GM12878 (cell line): ENCODE data around the gene PSME3. TPM values are rescaled to one million over a fixed set of nuclear protein-coding genes. Genes with fewer than 3 reads are reported as not detected.
A peak's percentile ranks its signal among the peaks of the same experiment; 100 is the strongest.

Source experiments
- CHD2 ChIP-seq: IDR thresholded peaks from 2 replicates; pipeline ENCODE4 v1.6.1; 2011; ENCODE audit warnings: low read depth, low read length, improper control_type of control experiment, borderline replicate concordance
- EP300 ChIP-seq, 2 experiments: fragments of 150-350 bp in 1 of 2; IDR thresholded peaks; 2 replicates each; pipeline ENCODE4 v1.6.1; 2011 to 2012; ENCODE audit warnings: low read depth in 2 of 2, low read length in 2 of 2, borderline replicate concordance in 1 of 2, improper control_type of control experiment in 1 of 2, inconsistent platforms in 1 of 2; ENCODE audit not compliant: control insufficient read depth in 1 of 2
- IKZF1 ChIP-seq: fragments of 450-650 bp; conservative IDR thresholded peaks from 2 replicates; pipeline ENCODE4 v1.6.1; 2017; ENCODE audit warnings: antibody characterized with exemption, mild to moderate bottlenecking
- LARP7 ChIP-seq: fragments of 450-650 bp; IDR thresholded peaks from 2 replicates; pipeline ENCODE4 v1.6.1; 2017; ENCODE audit warnings: mild to moderate bottlenecking
- POLR2AphosphoS2 ChIP-seq: IDR thresholded peaks from 2 replicates; pipeline ENCODE4 v1.6.1; 2011; ENCODE audit warnings: low read depth, mild to moderate bottlenecking, low read length, improper control_type of control experiment, moderate library complexity
- POLR2AphosphoS5 ChIP-seq: IDR thresholded peaks from 2 replicates; pipeline ENCODE4 v1.6.1; 2011; ENCODE audit warnings: mild to moderate bottlenecking, low read length, inconsistent platforms
- SREBF1 ChIP-seq: IDR thresholded peaks from 2 replicates; pipeline ENCODE4 v1.6.1; 2012; ENCODE audit warnings: mild to moderate bottlenecking, low read length
- TAF1 ChIP-seq: IDR thresholded peaks from 2 replicates; pipeline ENCODE4 v1.6.1; 2011; ENCODE audit warnings: mild to moderate bottlenecking, low read depth, low read length, borderline replicate concordance
- TCF7 ChIP-seq: IDR thresholded peaks from 2 replicates; pipeline ENCODE4 v1.6.1; 2014; ENCODE audit warnings: antibody characterized with exemption, borderline replicate concordance
- ZBTB11 ChIP-seq: fragments of 450-650 bp; formaldehyde crosslinking; IDR thresholded peaks from 2 replicates; pipeline ENCODE4 v1.5.0; 2022; ENCODE audit warnings: mild to moderate bottlenecking, missing genetic modification characterization
- ZBTB33 ChIP-seq: fragments of 450-650 bp; IDR thresholded peaks from 2 replicates; pipeline ENCODE4 v1.6.1; 2017; ENCODE audit warnings: mild to moderate bottlenecking
- ZNF24 ChIP-seq: fragments of 450-650 bp; IDR thresholded peaks from 2 replicates; pipeline ENCODE4 v1.6.1; 2017; ENCODE audit warnings: antibody characterized with exemption, mild to moderate bottlenecking
- ZNF687 ChIP-seq: fragments of 450-650 bp; IDR thresholded peaks from 2 replicates; pipeline ENCODE4 v1.6.1; 2017; ENCODE audit warnings: mild to moderate bottlenecking, moderate library complexity
- polyA plus RNA-seq, 11 experiments: library from polyadenylated mRNA; depleted of rRNA in 4 of 11; unstranded in 6 of 11; stranded (reverse) in 5 of 11; fragments of >200 nt; fragmentation: Nextera tagmentation in 4 of 11; fragmentation: Illumina TruSeq in 1 of 11; extraction: Ambion mirVana in 4 of 11; extraction: Trizol in 1 of 11; gene quantifications; 1 replicate in 1 of 11; 2 replicates in 10 of 11; pipeline versions ENCODE4 v1.2.1 to v1.2.3, GENCODE V29; 2011 to 2016; ENCODE audit warnings: inconsistent platforms in 2 of 11, missing spikeins in 2 of 11, low read depth in 1 of 11
- total RNA-seq, 4 experiments: library from RNA; depleted of rRNA in 3 of 4; stranded (reverse); fragments of >200 nt in 3 of 4; fragmentation: Illumina TruSeq in 1 of 4; extraction: Trizol in 1 of 4; gene quantifications; 2 replicates each; pipeline versions ENCODE4 v1.2.1 to v1.2.3, GENCODE V29; 2013 to 2021

PSME3 gene
- total and polyA plus RNA-seq, 10 of the 15 experiments (the other 5 are each of a cell fraction or from before 2014, with no cell fraction given) = 26.9 to 330 (median 137) TPM

- TF ChIP-seq ZBTB11 (CRISPR knock-in tag) = no peak; the same call in 1 of the 2 replicates
- no peak for TF ChIP-seq ZNF24
- TF ChIP-seq TCF7 = no peak
- TF ChIP-seq LARP7 = peak; percentile 49; the same call in 1 of the 2 replicates
- no peak for TF ChIP-seq EP300 (IDR thresholded peaks at IDR 0.05; ENCODE audit: borderline replicate concordance in 1 of 2, control insufficient read depth in 1 of 2, low read depth in 2 of 2, low read length in 2 of 2)
- TF ChIP-seq SREBF1 = 0 out of 2 replicates have a peak, but pooled peaks have one; percentile 30
- TF ChIP-seq CHD2 = peak; percentile 62; the same call in 1 of the 2 replicates
- 0 out of 2 replicates have a peak, but pooled peaks have one; percentile 64 for TF ChIP-seq TAF1
- TF ChIP-seq ZNF687 = 0 out of 2 replicates have a peak, but pooled peaks have one; percentile 27
- peak; percentile 91 for TF ChIP-seq IKZF1
- no peak for TF ChIP-seq ZBTB33
- 0 out of 2 replicates have a peak, but pooled peaks have one; percentile 58 for TF ChIP-seq POLR2AphosphoS2
- peak; percentile 49; the same call in 1 of the 2 replicates for TF ChIP-seq POLR2AphosphoS5
Observed at GRCh38 chr17:42798383-42799380, 34.5 kb upstream of the PSME3 start, which contains the start of the genes CNTD1 and COA3 (continued).
